Chondrocyte (in vitro differentiated cells): Measurements from ENCODE around the gene MFGE8. TPM values are rescaled to one million over a fixed set of nuclear protein-coding genes. Genes with fewer than 3 reads are reported as not detected.

Experiments used
- DNase-seq: peaks from one replicate; pipeline ENCODE4 v3.0.0; 2021; ENCODE audit warnings: mixed read lengths, low spot score
- H3K27ac Mint-ChIP-seq: one replicate; pipeline ENCODE4 v1.8.0; 2021; ENCODE audit warnings: mild to moderate bottlenecking, moderate library complexity, mixed read lengths; ENCODE audit not compliant: unreplicated experiment
- H3K27me3 Mint-ChIP-seq: 2 replicates; pipeline ENCODE4 v1.8.0; 2021; ENCODE audit warnings: low read depth, mixed read lengths
- H3K36me3 Mint-ChIP-seq: 2 replicates; pipeline ENCODE4 v1.8.0; 2021; ENCODE audit warnings: low read depth, mixed read lengths
- H3K4me1 Mint-ChIP-seq: 2 replicates; pipeline ENCODE4 v1.8.0; 2021; ENCODE audit warnings: low read depth, mild to moderate bottlenecking, mixed read lengths
- H3K4me3 Mint-ChIP-seq: one replicate; pipeline ENCODE4 v1.8.0; 2021; ENCODE audit warnings: mild to moderate bottlenecking, moderate library complexity, mixed read lengths; ENCODE audit not compliant: unreplicated experiment
- H3K9me3 Mint-ChIP-seq: 2 replicates; pipeline ENCODE4 v1.8.0; 2021; ENCODE audit warnings: low read depth, mixed read lengths
- CTCF ChIP-seq: fragments of 200-600 bp; sonication (generic); IDR thresholded peaks from 2 replicates; pipeline ENCODE4 v1.5.0; 2021; ENCODE audit warnings: antibody characterized with exemption, mild to moderate bottlenecking, moderate library complexity
- total RNA-seq: library from RNA; stranded (reverse); gene quantifications from 3 replicates; pipeline ENCODE4 v1.2.1, GENCODE V29; 2021

MFGE8 gene
- total RNA-seq, 1 donor from 2014 or later, result 305 TPM

GRCh38 chr15:88874684-88875083 is 38.5 kb downstream of the MFGE8 start:
- peaks cover 4% of the 10 kb centered on the region for H3K4me1 Mint-ChIP-seq
- H3K27me3 Mint-ChIP-seq, result peaks cover 4% of the 10 kb centered on the region
- no peaks in the 10 kb centered on the region for H3K9me3 Mint-ChIP-seq
- TF ChIP-seq CTCF, result no peak
- no peak for DNase-seq
- H3K36me3 Mint-ChIP-seq, result peaks cover 17% of the 10 kb centered on the region
- H3K27ac Mint-ChIP-seq, result no peak overlapping the region
- no peak overlapping the region for H3K4me3 Mint-ChIP-seq

GRCh38 chr15:88874275-88874674 is 38.9 kb downstream of the MFGE8 start:
- Mint-ChIP-seq H3K9me3 (no peaks in the 10 kb centered on the region), H3K4me1 (peaks cover 4% of the 10 kb centered on the region), H3K4me3 (no peak overlapping the region), H3K27me3 (peaks cover 5% of the 10 kb centered on the region), H3K27ac (no peak overlapping the region), H3K36me3 (peaks cover 17% of the 10 kb centered on the region)
- no peak for DNase-seq
- TF ChIP-seq CTCF, result no peak

- no peak overlapping the region for H3K4me3 Mint-ChIP-seq
- DNase-seq, result no peak
- no peaks in the 10 kb centered on the region for H3K9me3 Mint-ChIP-seq
- no peak for TF ChIP-seq CTCF
- H3K4me1 Mint-ChIP-seq, result peaks cover 4% of the 10 kb centered on the region
- H3K27ac Mint-ChIP-seq, result no peak overlapping the region
- H3K36me3 Mint-ChIP-seq, result peaks cover 18% of the 10 kb centered on the region
- H3K27me3 Mint-ChIP-seq, result peaks cover 7% of the 10 kb centered on the region
Measured at GRCh38 chr15:88873786-88874185, 39.4 kb downstream of the MFGE8 start.

- no peak for DNase-seq
- peaks cover 22% of the 10 kb centered on the region for H3K36me3 Mint-ChIP-seq
- H3K4me3 Mint-ChIP-seq, result no peak overlapping the region
- no peak overlapping the region for H3K27ac Mint-ChIP-seq
- peaks cover 9% of the 10 kb centered on the region for H3K27me3 Mint-ChIP-seq
- TF ChIP-seq CTCF, result no peak
- no peaks in the 10 kb centered on the region for H3K9me3 Mint-ChIP-seq
- peaks cover 4% of the 10 kb centered on the region for H3K4me1 Mint-ChIP-seq
Measured at GRCh38 chr15:88872706-88873105, 40.5 kb downstream of the MFGE8 start.

- Mint-ChIP-seq H3K36me3 (peaks cover 23% of the 10 kb centered on the region), H3K27me3 (peaks cover 9% of the 10 kb centered on the region), H3K27ac (no peak overlapping the region), H3K9me3 (no peaks in the 10 kb centered on the region), H3K4me1 (peaks cover 4% of the 10 kb centered on the region), H3K4me3 (no peak overlapping the region)
- no peak for DNase-seq
- TF ChIP-seq CTCF, result no peak
Measured at GRCh38 chr15:88872106-88872505, 41.1 kb downstream of the MFGE8 start.
